Left colon (tissue), 2 donors: ENCODE measurements around the gene EIF3M. TPM values are rescaled to one million over a fixed set of nuclear protein-coding genes. Genes with fewer than 3 reads are reported as not detected.

ENCODE experiments used
- ATAC-seq: fragments of 200-7000 bp; cut with Tn5 transposase; one replicate; pipeline ENCODE4 v1.9.1; 2020; ENCODE audit warnings: mild to moderate bottlenecking, moderate library complexity
- DNase-seq, 2 donors: peaks; one replicate each; pipeline ENCODE4 v3.0.0-alpha.2; 2020
- intact Hi-C, 2 donors: fragments of 100-400 bp; cut with DNase I in 1 of 2; cut with micrococcal nuclease in 1 of 2; formaldehyde crosslinking; loops; one replicate each; pipeline versions ENCODE4 v1.11.2 to v1.14.0; 2022; cut with DNase I, micrococcal nuclease
- long read RNA-seq: library from polyadenylated mRNA; unstranded; transcript quantifications from one replicate; pipeline ENCODE4 v2.0.0, GENCODE V29; 2021
- total RNA-seq, 2 donors: library from RNA; stranded (reverse); fragmentation: NEBNext Ultra II Directional; extraction: Animal tissue kit (Norgen Biotek cat#: 25700); gene quantifications; one replicate each; pipeline ENCODE4 v1.2.1, GENCODE V29; 2021
- donor health status: DM: no; HTN: no; CAD: no.
- donor health status: DM: yes; HTN: yes; CAD: no.

EIF3M gene
- total RNA-seq, result 100 to 1,000 TPM; 164 to 167 TPM
- long read RNA-seq, full-length matches to known transcripts, result 129 of 148 reads
- long read RNA-seq, partial matches to known transcripts, result 9 of 148 reads
- long read RNA-seq, other reads (novel, unspliced or antisense), result 10 of 148 reads

DNA sequence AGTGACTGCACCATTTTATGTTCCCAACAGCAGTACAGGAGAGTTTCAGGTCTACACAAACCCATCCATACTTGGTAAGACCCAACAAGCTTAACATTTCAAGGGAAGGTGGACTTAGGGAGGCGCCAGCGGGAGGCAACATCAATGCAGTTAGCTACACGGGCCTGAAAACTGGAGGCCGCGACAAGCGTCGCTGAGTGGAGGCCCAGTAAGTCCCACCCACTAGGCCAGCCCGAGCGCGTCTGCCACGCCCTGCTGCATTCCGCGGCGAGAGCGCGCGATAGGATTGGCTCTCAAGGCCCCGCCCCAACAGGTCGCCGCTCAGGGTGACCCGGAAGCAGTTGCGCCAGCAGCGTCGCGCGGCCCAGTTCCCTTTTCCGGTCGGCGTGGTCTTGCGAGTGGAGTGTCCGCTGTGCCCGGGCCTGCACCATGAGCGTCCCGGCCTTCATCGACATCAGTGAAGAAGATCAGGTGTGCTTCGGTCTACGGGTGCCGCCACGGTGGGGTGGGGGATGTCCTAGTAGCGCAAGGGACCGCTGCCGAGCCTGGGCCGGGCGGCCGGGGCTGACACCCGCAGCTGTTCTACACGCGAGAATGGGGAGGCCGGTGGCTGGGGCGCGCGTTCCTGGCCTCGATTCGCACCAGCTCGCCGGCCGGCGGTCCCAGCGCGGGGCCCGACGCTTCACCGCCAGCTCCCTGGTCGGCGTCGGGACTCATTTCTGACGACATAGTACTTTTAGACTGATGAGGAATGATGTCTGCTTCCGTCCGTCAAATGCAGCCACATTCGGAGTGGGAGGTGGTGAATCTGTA lies at the start of gene EIF3M:
EIF3M (plus strand) TSS at position 373 of the 813 bp plus-strand sequence; CDS start at position 430, 57 bp downstream.
- intact Hi-C loops, result no loop called here
- ATAC-seq, result peak; percentile 99

DNA sequence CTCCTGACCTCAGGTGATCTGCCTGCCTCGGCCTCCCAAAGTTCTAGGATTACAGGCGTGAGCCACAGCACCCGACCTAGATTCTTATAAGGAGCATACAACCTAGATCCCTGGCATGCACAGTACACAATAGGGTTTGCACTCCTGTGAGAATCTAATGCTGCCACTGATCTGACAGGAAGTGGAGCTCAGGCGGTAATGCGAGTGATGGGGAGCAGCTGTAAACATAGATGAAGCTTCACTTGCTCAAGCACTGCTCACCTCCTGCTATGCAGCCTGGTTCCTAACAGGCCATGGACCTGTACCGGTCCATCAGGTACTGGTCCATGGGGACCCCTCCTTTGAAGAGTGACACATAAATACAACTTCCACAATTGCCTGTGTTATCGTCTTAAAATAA lies 44.8 kb upstream of the EIF3M start:
- intact Hi-C loops, result no loop called here
- DNase-seq (no peak), ATAC-seq (no peak)

More for the DNA sequence above, at the start of gene EIF3M:
- DNase-seq, result peak; percentile 97 to 98

DNA sequence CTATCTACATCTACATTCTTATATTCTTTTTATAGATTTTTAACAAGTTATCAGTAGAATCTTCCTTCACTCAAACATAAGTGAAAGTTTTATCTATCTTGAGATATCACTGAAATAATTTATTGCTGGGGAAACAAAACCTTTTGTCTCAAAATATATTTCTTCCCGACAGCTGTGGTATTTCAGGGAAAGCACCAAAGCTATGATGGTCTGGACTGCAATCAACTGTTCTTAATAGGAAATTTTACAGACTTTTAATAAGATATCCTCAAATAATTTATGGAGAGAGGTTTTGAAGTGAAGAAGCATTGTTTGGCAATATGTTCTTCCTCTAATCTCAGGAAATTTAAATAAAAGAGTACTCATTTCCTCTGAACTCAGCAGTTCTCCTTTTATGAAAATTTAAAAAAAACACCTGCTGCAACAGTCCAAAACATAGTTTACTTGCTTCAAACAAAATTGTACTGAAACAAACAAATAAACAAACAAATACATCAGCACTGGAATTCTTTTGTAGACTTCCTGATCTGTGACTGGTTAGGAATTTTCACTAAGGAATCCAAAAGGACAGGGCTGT lies 33.9 kb upstream of the EIF3M start:
- DNase-seq (no peak), ATAC-seq (no peak)
- intact Hi-C loops, result no loop called here

DNA sequence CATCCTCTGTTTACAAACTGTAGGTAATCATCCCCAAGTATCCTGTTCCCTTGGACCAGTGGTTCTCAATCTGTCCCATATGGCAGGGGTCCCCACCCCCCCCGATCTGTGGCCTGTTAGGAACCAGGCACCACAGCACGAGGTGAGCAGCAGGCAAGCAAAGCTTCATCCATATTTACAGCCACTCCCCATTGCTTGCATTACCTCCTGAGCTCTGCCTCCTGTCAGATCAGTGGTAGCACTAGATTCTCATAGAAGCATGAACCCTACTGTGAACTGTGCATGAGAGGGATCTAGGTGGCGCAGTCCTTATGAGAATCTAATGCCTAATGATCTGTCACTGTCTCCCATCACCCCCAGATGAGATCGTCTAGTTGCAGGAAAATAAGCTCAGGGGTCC lies 33.4 kb upstream of the EIF3M start:
- DNase-seq, result no peak
- intact Hi-C loops, result no loop called here
- no peak for ATAC-seq

DNA sequence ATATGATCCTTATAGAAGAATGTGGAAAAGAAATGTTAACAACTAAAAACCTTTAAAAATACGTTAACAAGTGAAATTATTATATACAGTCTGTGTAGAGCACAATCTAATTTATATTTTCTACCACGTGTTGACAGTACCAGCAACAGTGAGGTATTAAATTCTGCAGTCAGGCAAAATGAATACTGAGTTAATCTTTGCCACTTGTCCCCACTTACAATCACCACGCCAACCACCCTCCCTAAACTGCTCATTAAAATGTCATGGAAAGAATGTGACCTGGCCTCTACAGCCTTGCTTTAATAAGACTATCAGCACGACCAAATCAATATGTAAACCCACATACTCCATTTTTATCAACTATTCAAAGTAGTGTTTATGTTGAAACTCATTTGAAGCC lies 28.5 kb upstream of the EIF3M start:
- ATAC-seq (no peak), DNase-seq (no peak)
- intact Hi-C loops, result no loop called here

DNA sequence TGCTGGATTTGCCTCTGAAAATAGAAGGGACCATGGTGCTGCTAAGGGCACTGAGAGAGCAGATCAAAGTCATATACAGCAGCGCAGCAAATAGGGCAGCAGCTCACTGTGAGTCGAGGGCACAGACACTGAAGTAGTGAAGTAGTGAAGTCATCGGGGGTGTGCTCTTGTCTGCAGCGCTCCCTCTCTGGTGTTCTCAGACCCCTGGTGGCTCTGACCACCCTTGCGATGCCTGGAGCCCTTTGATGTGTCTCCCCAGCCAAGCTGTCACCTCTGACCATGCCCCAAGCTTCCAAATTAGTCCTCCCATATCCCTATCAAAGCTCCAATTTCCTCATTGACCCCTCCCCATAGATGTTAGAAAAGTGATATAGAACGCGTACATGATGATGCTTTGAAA lies 27.7 kb upstream of the EIF3M start:
- no peak for ATAC-seq
- DNase-seq, result no peak
- intact Hi-C loops, result no loop called here

DNA sequence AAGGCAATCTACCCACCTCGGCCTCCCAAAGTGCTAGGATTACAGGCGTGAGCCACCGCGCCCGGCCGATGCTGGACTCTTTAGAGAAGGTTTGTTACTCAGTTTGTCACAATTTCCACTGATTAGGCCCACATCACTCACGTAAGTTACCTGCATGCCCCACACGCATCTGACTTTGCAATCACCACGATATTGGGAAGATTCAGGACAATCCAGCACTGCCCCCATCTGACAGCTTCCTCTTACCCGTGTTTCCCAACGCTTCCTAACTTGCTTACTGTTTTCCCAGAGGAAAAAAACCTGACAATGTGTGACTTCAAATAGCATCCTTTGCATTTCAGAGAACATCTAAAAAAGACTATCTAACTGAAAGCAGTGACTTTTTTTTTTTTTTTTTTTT lies 21.8 kb upstream of the EIF3M start:
- intact Hi-C loops, result no loop called here
- ATAC-seq (no peak), DNase-seq (no peak)

DNA sequence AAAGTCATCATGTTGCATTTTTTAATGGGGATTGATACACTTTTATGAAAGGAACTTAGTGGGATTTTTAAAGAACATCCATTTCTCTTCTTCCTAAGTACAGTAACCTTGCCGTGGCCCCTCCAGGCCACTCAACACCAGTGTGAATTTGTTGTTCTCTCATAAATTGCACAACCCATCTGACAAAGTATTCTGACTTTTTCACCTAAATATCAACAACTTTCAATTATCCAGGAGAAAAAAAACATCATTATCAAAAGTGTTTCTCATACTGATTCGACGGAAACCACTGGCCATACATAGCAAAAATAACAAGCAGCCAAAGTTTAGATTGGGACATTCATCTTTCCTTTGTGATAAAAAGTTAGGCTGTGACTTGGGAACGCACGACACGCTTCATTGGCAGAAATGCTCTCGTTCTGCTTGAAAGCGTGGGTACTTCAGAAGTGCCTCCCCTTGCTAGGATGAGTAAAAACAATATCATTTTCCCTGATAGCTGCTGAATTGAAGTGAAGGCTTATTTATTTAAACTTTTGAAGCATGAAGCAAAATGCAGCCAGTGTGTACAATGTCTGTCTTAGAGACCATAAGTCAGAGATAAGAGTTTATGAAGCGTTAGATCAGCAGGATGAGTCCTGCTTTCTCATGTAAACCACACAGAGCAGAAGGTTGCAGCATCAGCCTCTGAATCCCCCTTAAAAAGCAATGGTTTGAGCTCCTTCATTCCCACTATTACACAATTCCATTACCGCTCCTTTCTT lies 20.6 kb upstream of the EIF3M start:
- intact Hi-C loops, result no loop called here
- no peak for DNase-seq
- ATAC-seq, result no peak

DNA sequence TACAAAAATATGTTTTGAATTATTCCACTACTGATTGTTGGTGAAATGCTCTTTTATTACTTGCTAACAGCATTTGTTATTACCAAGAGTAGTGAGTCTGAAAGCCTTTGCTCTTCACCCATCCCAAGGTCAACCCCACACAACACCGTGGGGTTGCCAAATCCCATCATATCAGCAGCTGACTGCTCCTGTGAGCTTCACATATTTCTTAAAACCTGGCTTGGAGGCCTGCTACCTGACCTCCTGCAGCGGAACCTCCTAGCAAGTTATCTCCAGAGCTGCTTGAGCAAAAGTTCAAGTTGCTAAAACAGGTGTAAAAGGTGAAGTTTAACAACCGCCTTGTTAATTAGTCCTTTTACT lies 20.1 kb upstream of the EIF3M start:
- intact Hi-C loops, result no loop called here

DNA sequence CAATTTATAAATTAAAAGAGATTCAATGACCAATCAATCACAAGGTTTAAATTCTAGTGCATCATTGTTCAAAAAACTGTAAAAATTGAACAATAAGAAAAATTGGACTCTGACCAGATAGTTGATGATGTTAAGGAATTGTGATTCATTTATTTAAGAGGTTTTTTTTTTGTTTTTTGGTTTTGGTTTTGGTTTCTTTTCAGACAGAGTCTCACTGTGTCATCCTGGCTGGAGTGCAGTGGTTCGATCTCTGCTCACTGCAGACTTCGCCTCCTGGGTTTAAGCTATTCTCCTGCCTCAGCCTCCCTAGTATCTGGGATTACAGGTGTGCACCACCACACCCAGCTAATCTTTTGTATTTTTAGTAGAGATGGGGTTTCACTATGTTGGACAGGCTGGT lies 17.1 kb upstream of the EIF3M start:
- intact Hi-C loops, result no loop called here
- ATAC-seq, result no peak
- no peak for DNase-seq

More for the DNA sequence above, 20.1 kb upstream of the EIF3M start:
- no peak for ATAC-seq
- DNase-seq, result no peak

DNA sequence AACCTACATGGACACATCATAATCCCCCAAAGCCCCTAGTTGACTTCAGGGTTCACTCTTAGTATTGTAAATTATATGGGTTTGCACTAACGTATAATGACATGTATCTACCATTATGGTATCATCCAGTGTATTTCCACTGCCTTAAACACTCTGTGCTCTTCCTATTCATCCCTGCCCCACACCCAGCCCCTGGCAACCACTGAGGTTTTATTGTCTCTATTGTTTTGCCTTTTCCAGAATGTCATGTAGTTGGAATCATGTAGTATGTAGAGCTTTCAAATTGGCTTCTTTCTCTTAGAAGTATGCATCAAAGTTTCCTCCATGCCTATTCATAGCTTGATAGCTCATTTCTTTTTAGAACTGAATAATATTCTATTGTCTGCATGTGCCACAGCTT lies 16.5 kb upstream of the EIF3M start:
- intact Hi-C loops, result no loop called here
- no peak for ATAC-seq
- no peak for DNase-seq

DNA sequence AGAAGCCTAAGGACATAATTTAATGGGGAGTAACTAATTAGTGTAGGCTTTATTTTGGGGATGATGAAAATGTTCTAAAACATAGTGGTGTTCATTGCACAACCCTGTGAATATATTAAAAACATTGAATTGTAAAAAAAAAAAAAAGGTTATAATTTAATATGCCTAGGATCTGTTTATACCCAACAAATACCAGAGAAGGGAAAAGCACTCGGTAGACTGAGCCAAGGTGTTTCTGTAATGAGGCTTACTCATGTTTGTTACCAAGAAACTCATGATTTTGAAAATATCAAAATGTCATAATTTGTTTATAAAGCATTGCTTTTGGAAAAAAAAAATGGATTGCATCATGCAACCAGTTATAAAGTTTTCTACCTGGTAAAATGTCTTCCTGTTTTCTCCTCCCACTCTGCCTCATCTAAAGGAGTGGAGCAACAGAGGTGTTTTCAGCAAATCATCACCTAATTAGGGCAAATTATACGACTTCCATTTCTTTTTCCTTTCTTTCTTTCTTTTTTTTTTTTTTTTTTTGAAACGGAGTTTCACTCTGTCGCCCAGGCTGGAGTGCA lies 14.2 kb upstream of the EIF3M start:
- no peak for ATAC-seq
- no peak for DNase-seq
- intact Hi-C loops, result no loop called here

DNA sequence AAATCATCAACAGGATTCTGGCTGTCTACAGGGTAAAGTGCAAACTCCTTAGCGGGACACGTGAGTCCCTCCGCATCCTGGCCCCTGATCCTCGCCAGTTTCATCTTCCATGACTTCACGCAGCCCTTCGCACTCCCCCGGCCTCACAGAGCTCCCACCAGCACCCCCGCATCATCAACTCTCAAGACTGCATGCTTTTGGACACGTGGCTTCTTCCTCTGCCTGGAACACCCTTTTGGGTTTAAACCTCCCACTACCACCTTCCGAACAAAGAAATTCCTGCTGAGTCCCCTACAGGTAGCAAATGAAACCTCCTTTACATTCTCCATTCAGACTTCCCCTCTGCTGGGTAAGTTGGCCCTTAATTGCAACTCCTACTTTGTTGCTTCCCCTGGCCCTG lies 12.6 kb upstream of the EIF3M start:
- intact Hi-C loops, result no loop called here
- DNase-seq (no peak), ATAC-seq (no peak)

DNA sequence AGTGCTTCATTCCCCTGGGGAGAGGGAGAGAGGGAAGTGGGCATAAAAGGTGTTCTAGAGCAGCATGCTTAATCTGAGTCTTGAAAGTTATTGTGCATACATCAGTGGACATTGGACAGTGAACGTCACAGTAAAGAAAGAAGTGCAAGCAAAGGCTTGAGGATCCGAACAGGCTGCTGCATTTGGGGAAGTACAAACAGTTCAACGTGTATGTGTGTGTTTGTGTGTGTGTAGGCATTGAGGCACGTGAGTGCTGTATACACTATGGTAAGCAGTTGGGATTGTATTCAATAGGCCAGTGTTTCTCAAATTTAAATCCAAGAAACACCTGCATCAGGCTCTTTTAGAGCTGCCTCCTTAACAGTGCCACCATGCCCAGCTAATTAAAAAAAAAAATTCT lies 10.4 kb upstream of the EIF3M start:
- intact Hi-C loops, result no loop called here
- ATAC-seq, result no peak
- no peak for DNase-seq

DNA sequence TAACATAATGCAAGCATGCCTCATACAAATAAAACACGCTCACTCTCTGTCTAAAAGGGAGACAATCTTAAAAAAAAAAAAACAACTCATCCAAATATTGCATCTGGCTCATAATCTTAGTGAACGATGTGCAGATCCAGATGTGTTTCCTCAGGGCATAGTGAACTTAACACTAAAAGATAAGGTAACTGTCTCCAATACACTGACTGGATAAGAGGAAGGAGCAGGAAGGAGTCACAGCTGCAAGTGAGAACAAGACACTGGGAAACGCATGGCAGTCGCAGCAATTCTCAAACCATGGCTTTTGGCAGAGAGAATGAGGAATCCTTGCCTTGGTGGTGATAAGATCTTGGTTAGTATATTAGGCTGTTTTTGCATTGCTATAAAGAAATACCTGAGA lies 9.2 kb upstream of the EIF3M start:
- intact Hi-C loops, result no loop called here
- DNase-seq (no peak), ATAC-seq (no peak)

DNA sequence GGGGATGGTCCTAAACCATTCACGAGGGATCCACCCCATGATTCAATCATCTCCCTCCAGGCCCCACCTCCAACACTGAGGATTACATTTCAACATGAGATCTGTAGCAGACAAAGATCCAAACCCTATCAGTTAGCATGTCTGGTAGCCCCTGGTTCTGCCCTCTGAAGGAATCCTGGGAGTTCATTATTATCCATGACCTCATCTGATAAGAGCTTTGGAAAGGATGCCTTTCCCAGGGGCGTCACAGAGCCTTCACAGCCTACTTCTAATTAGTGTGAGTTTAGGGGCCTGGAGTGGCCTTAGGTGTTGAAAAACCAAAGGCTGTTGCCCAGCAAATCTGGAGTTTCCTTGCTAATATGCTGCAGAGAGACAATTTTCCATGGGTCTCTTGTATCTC lies 8.6 kb upstream of the EIF3M start:
- DNase-seq (no peak), ATAC-seq (no peak)
- intact Hi-C loops, result no loop called here

DNA sequence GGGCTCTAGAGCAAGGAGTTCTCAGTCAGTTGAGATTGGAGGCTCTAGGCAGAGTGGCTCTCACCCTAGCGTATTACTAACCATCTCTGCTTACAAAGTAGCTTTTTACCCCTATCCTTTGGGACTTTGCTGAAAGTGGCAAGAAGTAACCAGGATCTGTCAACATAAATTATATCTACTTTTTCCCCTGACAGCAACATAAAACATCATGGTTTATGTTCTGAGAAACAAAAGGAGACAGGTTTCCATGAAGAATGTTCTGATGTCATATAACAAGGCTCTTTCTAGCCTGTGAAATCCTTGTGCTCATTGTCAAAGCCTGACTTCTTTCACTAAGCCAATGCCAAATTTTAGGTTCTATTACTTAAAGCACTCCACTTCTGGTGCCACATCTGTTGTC lies 7.2 kb upstream of the EIF3M start:
- no peak for DNase-seq
- ATAC-seq, result no peak
- intact Hi-C loops, result no loop called here

DNA sequence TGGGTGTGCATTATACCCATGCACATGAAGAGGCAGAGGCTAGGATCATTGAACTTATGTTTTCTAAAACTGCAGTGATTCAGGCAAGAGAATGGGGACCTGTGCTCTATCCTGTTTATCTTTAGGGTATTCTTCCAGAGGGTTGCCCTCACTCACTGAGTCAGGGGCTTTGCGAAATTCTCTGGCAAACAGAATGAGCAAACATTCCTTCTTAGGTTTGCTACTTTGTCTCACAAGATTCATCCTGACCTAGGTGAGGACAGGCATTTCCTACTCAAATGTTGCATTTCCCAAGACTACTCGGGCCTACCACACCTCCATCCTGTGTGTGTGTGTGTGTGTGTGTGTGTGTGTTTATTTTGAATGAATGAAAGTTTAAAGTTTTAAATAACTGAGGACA lies 2.7 kb upstream of the EIF3M start:
- intact Hi-C loops, result no loop called here

DNA sequence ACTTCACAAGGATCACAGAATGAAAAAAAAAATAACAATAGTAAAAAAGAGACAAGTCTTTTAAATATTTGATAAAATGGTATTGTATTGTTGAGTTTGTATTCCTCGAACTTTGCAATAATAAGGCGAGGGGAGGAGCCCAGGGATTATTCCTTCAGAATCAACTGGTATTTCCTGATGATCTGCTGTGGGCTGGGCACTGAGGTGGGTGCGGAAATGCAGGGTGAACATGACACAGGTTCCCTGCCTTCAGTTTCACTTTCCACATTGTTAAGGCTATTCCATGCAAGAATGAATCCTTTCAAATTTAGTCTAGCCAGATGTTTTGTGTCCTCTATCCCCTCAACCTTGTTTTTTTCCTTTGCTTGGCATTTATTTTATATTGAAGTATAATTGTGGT lies 2.1 kb upstream of the EIF3M start:
- intact Hi-C loops, result no loop called here
- no peak for DNase-seq
- no peak for ATAC-seq

More for the DNA sequence above, 2.7 kb upstream of the EIF3M start:
- DNase-seq, result no peak
- no peak for ATAC-seq

DNA sequence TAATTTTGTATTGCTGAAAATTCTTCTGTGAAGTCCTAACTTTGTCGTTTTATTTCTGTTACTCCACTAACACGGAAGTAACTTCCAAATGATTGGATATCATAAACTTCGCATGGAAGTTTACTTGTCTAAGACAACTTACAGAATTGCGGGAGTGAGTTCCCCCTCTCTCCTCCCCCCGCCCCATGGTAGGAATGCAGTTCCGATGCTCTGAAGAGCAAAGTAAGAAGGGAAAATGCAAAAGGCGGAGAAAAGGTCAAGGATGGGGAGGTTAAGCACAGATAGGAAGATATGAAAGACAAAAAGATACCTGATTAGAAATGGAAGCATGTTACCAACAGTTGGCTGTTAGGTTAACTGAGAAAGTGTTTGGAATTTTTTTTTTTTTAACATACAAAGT lies 1.3 kb downstream of the EIF3M start:
- peak; percentile 12 for ATAC-seq
- intact Hi-C loops, result no loop called here
- no peak for DNase-seq
